Activated CD8-positive, alpha-beta memory T cell treated with anti-CD3 and anti-CD28 coated beads for 48 hours (primary cell): ENCODE measurements around the gene TTLL5.

Source experiments
- DNase-seq, 3 experiments: peaks; one replicate each; pipeline ENCODE4 v3.0.0-alpha.2; 2020; ENCODE audit warnings: low read depth in 2 of 3, low spot score in 2 of 3

The TTLL5 gene

DNA sequence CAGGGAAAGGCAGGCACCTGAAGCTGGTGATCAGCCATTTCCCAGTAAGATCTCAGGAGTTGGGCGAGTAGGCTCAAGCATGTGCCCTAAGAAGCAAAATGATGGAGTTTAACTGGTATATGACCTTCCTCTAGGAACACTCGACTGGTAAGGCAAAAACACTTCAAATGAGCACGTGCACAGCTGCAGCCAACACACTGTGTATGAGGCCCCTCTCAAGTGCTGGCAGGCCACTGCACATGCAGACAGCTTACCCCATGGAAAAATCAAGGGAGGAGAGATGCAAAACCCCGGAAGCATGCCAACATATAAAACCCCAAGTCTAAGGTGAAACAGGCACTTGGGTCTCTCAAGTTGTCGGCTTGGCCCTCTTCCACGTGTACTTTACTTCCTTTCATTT is 39.2 kb downstream of the TTLL5 start:
- DNase-seq, result no peak

GRCh38 chr14:75702122-75702521 is 41.1 kb downstream of the TTLL5 start:
- DNase-seq, result no peak

DNA sequence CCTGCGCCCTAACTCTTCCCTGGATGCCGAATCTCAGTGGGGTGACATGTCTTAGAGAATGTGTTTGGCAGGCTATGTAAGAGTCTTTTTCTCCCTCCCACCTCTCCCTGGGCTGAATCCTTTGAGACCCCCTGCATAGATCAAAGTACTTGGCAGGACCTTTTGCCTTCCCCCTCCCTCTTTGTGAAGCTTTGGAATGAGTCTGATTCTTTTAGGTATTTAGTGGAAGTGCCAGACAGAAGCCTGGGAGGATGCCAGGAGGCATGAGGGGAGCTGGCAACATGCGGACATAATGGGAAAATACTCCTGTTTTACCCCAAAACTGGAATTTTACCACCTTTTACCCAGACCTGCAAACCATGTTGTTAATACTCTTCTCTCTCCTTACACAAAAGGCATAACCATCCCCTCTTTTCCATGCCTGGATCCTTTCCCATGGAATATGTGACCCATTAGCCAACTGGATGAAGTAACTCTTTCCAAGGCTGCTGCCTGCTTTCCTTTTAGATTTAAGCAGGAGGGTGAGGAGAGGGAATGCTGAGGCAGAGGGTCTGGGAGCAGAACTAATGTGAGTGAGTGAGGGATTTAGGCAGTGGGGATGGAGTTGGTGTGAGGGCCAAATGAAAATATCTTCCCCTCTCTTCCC is 41.7 kb downstream of the TTLL5 start:
- DNase-seq, result no peak

- no peak for DNase-seq
These were observed 42.4 kb downstream of the TTLL5 start for GRCh38 chr14:75703467-75703866.

DNA sequence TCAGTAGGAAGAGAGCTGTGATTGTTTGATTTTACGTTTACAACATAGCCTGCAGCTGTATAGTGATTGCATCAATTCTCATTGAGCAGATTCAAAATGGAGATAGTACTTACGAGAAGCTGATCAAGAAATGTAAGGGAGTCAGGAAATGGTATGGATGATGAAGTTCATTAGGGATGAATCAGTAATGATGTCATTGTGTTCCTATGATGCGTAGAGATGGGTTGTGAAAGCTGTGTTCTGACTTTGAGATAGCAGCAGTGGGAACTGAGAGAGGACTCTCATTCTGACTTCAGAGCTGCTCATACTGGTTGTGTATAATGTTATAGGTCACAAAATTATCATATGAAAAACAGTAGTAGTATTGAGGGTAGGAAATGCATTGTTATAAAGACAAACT is 44.0 kb downstream of the TTLL5 start:
- no peak for DNase-seq

- peak in 1 of 3 experiments; percentile 15 for DNase-seq
These were observed 48.3 kb downstream of the TTLL5 start for GRCh38 chr14:75709207-75709812.

GRCh38 chr14:75711105-75711795 is 50.2 kb downstream of the TTLL5 start:
- DNase-seq, result no peak

- no peak for DNase-seq
These were observed 50.8 kb downstream of the TTLL5 start for GRCh38 chr14:75711796-75712211.

GRCh38 chr14:75714991-75715390 is 53.9 kb downstream of the TTLL5 start:
- no peak for DNase-seq

DNA sequence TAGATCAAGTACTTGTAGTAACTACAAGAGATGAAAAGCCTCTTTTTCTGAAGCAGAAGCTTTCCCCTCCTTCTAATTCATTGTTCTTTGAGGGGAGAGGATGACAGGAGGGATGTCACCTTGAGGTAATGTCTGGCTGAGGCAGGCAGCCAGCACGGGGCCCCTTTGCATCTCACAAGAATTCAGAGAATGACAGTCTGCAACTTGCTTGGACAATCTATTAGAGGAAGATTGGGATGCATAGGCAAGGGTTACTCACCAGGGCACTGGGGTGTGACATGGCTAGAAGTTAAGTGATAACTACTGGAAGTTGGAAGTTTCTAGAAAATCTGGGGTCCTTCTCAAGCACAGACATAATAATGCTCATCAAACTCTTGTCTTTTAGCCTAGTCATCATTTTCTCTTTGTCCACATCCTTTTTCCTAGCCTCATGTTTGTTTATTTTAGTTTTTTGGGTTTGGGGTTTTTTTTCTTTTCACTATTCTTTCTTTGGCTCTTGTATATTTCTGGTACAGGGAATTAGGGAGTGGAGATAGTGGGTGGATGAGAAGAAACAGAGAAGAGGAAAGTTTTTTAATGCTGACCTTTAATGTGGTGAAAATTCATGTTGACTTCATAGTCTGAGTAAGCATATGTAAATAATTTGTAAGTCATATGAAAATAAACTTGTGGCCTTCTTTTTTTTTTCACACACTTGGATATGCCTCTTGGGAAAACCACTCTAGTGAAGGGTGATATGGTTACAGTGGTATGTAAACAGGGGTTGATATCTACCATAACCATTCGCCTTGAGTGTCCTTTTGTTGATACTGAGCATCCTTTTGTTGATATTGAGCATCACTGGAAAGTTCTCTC is 55.1 kb downstream of the TTLL5 start:
- DNase-seq, result no peak

- DNase-seq, result no peak
These were observed 56.7 kb downstream of the TTLL5 start for GRCh38 chr14:75717729-75718128.

GRCh38 chr14:75718199-75718598 is 57.2 kb downstream of the TTLL5 start:
- DNase-seq, result no peak

DNA sequence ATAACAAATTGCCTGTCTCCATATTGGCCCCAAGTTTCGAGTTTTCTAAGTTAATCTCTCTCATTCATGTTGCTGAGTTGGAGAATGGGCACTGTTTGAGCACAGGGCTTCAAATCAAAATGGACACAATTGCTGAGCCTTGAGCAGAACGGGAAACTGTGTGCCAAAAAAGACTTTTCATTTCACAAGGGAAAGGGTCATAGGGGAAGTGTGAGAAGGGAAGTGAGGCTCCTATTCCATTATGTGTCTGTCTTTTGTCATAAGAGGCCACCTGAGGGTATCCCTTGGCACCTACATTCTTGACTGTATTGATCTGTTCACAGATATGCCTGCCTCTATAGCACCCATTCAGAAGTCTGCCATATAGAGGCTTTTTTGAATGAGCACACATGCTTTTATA is 59.1 kb downstream of the TTLL5 start:
- no peak for DNase-seq

DNA sequence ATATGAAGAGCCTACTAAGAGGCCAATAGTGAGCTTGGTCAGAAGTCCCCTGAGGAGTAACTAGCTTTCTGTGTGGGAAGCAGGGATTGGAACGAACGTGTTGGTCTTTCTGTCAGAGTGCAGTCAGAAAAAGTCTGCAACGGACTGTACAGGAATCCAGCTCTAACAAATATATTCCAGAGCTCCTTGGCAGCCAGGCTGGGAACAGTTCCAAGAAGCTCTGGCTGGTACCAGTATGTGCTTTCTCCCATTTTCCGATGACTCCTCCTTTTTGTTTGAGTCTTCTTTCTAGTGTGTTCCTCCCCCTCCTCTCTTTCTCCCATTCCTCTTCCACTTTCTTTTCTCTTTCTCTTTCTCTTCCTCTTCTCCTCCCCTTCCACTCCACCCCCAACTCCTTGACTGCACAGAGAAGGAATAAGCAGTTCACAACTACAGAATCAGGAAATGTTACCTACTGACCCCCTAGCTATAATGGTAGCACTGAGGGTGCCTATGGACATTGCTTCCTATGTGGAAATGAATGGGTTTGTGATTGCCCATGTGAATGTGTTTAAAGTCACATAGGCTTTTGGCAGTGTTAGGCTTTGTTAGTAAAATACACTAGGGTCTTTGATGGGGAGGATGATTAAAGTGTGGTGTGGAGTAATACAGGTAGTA is 59.9 kb downstream of the TTLL5 start:
- DNase-seq, result no peak

- DNase-seq, result no peak
These were observed 62.7 kb downstream of the TTLL5 start for GRCh38 chr14:75723716-75724115.

GRCh38 chr14:75724414-75725204 is 63.6 kb downstream of the TTLL5 start:
- DNase-seq, result no peak

DNA sequence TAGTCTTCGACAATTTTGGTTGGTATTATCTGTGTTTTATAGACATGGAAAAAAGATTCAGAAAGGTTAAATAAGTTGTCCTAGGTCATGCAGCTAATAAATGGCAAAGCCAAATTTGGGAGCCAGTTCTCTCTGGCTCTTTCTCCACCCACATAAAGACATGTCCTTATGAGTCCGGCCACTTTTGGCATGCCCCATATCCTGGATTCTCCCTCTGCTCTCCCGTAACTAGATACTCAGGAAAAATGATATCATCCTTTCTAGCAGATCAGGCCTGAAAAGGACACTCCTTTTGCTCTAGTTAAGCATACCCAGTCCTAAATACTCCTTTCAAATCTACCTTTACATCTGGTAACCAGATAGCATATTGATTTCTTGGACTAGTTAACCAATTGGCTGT is 64.4 kb downstream of the TTLL5 start:
- DNase-seq, result no peak

DNA sequence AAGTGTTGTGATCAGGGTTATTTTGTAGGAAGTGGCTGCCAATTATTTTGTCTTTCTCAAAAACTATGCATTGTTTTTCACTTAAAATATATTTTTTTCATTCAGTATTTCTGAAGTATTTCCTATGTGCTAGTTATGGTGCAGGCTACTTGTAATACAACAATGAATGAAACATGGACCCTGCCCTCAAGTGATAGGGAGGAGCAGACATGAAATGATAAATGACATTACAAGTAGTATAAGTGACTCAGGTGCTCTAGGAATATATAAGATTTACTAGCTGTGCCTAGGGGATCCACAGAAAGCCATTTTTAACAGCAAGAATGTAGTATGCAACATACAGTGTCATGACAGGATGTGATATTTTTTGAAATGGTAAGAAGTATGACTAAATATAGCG is 65.3 kb downstream of the TTLL5 start:
- no peak for DNase-seq

DNA sequence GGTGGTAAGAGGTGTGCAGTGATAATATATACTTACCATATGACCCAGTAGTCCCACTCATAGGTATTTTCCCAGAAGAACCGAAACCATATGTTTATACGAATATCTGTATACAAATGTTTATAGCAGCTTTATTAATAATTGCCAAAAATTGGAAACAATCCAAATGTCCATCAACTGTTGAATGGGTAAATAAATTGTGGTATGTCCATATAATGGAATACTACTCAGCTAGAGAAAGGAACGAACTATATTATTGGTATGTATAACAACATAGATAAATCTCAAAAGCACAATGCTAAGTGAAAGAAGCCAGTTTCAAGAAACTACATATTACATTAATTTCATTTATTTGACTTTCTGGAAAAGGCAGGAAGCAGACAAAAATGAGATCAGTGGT is 66.1 kb downstream of the TTLL5 start:
- DNase-seq, result no peak

- DNase-seq, result no peak
These were observed 71.8 kb downstream of the TTLL5 start for GRCh38 chr14:75732888-75733287.
